HG02973 (cell line): Measurements from ENCODE around the gene FAM187B.

ENCODE experiments used
- ATAC-seq: cut with Tn5 transposase; IDR thresholded peaks from one replicate; pipeline ENCODE4 v1.9.1; 2021; ENCODE audit warnings: moderate library complexity; ENCODE audit not compliant: unreplicated experiment

The FAM187B gene

DNA sequence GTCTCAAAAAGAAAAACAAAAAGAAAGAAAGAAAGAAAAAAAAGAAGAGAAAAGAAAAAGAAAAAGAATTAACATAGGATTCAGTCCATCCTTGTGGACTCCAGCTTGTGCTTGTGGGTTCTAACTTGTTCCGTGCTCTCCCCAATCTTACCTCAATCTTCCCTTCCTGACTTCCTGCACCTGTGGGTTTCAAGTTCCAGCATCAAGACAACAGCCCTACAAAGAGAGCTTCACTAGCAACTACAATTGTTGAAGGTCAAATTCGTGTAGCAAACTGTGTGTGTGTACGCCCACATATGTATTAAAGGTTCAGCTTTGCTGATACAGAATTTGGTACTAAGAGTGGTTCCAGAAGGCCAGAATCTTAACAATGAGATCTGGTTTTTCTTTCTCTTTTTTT lies 48.7 kb downstream of the FAM187B start:
- no peak for ATAC-seq

DNA sequence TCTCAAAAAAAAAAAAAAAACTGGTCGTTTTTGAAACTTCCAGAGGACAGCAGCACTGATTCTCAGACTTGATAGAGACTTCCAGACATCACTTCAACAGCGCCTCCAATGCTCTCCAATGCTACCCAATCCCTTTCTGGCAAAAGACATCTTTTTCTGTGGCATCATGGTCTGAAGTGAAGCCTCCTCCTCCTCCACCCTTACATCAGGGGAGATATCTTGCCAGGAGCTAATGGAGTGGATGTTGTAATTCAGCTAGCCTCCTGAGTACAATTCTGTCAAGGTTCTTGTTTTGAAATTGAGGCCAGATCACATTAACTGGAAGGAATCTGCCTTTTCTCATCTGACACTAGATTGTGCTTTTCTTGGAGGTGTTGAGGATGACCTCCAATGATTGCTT lies 49.8 kb downstream of the FAM187B start:
- ATAC-seq = no peak

DNA sequence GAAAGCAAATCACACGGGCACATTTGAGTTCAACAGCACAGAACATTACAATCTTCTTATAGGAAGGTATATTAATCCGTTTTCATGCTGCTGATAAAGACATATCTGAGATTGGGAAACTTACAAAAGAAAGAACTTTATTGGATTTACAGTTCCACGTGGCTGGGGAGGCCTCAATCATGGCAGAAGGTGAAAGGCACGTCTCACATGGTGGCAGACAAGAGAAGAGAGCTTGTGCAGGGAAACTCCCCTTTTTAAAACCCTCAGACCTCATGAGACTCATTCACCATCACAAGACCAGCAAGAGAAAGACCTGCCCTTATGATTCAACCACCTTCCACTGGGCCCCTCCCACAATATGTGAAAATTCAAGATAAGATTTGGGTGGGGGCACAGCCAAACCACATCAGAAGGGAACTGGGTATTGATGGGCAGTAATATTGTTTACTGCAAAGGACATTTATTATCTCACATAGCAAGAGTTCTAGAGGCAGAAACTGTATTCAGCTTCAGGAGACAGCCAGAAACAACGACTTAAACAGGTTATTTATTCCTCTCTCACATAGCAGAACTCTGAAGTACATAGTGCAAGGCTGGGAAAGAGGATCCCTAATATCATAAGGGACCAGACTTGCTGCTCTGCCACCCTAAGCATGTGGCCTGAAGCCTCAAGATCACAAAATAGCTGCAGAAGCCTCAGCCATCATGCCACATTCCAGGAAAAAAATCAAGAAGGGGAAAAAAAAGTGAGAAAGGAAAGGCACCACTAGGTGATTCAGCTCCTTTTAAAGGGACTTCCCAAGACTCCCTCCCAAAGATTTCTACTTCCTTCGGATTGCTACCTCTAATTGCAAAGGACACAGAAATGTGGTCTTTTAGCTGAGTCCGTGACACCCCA lies 50.9 kb downstream of the FAM187B start:
- no peak for ATAC-seq

DNA sequence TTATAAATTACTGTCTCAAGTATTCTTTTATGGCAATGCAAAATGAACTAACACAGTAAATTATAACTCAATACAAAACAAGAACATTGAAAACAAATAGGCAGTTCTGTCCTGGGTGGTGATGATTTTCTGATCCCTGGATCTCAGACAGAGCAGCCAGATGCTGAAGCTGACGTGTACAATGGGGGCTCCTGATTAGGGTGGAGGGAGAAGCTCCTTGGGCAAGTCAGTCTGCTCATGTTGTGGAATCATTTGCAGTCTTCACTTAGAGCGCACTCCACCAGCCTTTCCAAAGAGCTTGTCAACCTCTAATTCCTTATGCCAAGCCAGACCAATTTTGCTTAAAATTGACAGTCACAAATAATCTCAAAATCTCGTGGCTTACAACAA lies 52.4 kb downstream of the FAM187B start:
- no peak for ATAC-seq
